Fibroblast of the conjunctiva (primary cell): ENCODE measurements around the gene DDX39B.

Source experiments
- DNase-seq: peaks from one replicate; pipeline ENCODE4 v3.0.0-alpha.2; 2010; ENCODE audit warnings: low read depth

The DDX39B gene

DNA sequence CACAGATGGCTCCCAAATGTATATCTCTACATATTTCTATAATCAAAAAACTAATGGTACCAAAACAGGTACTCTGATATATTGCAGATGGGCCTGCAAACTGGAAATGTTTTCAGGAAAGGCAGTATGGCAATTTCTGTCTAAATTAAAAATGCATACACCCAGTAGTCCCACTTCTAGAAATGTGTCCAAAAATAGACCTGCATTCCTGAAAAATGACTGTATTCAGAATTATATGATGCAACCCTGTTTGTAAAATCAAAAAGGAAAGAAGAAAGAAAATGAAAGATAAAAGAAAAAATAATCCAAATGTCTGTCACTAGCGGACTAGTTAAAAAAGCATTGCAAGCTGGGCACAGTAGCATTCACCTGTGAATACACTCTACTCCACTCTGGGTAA lies 56.7 kb downstream of the DDX39B start:
- DNase-seq, result no peak

DNA sequence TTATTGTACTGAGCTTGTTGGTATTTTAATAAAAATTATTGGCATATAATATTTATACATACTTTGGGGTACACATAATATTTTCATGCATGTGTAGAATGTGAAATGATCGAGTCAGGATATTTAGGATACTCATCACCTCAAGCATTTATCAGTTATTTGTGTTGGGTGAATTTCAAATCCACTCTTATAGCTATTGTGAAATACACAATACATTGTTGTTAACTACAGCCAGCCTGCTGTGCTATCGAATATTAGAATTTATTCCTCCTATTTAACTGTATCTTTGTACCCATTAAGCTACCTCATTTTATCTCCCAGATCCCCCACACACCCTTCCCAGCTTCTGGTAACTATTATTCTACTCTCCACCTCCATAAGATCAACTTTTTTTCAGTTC lies 58.4 kb downstream of the DDX39B start:
- no peak for DNase-seq

- DNase-seq, result no peak
These were observed 61.2 kb downstream of the DDX39B start for GRCh38 chr6:31480574-31480973.
